ENCODE data around the gene LONRF2. TPM values are rescaled to one million over a fixed set of nuclear protein-coding genes. Genes with fewer than 3 reads are reported as not detected.
"Not testable (repeated sequence)": the region's sequence is repeated elsewhere in the genome, so short reads cannot be mapped to it uniquely, and the experiment has no call there.

LONRF2 gene
- 0.23 and 0.28 TPM in 2 replicates for total RNA-seq

DNA sequence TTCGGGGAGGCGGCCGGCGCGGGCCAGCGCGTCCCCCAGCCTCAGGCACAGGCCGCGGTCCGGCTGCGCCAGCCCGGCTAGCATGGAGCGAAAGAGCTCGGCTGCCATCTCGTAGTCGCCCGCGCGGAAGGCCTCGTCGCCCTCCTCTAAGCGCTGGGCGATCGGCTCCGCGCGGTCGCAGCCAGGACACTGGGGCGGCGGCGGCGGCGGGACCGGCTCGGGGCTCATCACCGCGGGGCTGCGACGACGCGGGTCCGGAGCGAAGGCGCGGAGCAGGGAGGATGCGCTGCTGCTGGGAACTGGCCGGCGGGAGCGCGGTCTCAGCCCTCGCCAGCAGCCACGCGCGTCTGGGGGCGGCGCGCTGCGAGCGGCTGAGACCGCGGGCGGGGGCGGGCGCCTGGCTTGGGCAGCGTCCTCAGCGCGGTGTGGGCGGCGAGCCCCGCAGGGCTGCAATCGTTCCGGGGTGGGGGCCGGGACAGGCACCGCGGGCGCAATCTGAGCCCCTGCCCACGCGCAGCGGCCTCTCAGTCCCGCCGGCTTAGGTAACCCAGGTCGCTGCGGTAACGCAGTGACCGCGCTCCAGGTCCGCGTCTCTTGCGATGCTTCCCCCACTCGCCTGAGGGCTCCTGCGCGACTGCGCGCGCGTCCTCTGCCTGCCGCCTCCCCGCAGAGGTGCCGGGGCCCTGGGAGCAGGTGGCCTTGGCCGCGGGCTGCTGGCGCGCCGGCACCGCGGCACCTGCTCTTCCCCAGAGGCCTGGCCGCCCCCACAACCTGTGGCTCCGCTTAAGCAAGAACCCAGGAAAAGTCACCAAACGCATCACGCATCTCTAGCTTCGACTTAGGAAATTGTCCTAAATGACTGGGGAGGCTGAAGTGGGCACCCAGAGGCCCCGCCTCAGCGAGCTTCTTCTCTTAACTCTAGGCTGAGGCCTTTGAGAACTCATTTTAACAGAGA is at the start of gene LONRF2:
LONRF2 (minus strand) TSS at position 636 of the 955 bp plus-strand sequence; CDS start at position 228, 408 bp downstream.
- peak within 1 kb of the TSS; percentile 71 for H3K4me3 Mint-ChIP-seq
- H3K27ac Mint-ChIP-seq = no peak within 1 kb of the TSS
- peaks cover 62% of the 10 kb centered on the region for H3K27me3 Mint-ChIP-seq
- H3K9me3 Mint-ChIP-seq = peaks cover 16% of the 10 kb centered on the region
- no peaks in the 10 kb centered on the region for H3K4me1 Mint-ChIP-seq
- peaks cover 4% of the 10 kb centered on the region for H3K36me3 Mint-ChIP-seq (ENCODE audit: low read depth)
- intact Hi-C loops (cut with micrococcal nuclease) = no loop called here
- peak; percentile 62 for DNase-seq

GRCh38 chr2:100367163-100367562 is 44.9 kb upstream of the LONRF2 start:
- Mint-ChIP-seq H3K27ac (no peak overlapping the region), H3K9me3 (peaks cover 6% of the 10 kb centered on the region), H3K27me3 (peaks cover 37% of the 10 kb centered on the region), H3K4me1 (no peaks in the 10 kb centered on the region), H3K36me3 (ENCODE audit: low read depth) (no peaks in the 10 kb centered on the region), H3K4me3 (no peak overlapping the region)
- DNase-seq = no peak
- intact Hi-C loops (cut with micrococcal nuclease) = no loop called here

- intact Hi-C loops (cut with micrococcal nuclease) = no loop called here
- H3K4me1 Mint-ChIP-seq = no peaks in the 10 kb centered on the region
- peaks cover 27% of the 10 kb centered on the region for H3K27me3 Mint-ChIP-seq
- no peak for DNase-seq
- no peak overlapping the region for H3K27ac Mint-ChIP-seq
- peaks cover 6% of the 10 kb centered on the region for H3K9me3 Mint-ChIP-seq
- no peak overlapping the region for H3K4me3 Mint-ChIP-seq
- H3K36me3 Mint-ChIP-seq (ENCODE audit: low read depth) = no peaks in the 10 kb centered on the region
Measured at GRCh38 chr2:100365434-100365833, 43.1 kb upstream of the LONRF2 start.

- intact Hi-C loops (cut with micrococcal nuclease); H3K27ac Mint-ChIP-seq; H3K36me3 Mint-ChIP-seq (ENCODE audit: low read depth); DNase-seq; H3K4me3 Mint-ChIP-seq; H3K4me1 Mint-ChIP-seq: not testable (repeated sequence)
- H3K27me3 Mint-ChIP-seq = peaks cover 15% of the 10 kb centered on the region
- H3K9me3 Mint-ChIP-seq = peaks cover 12% of the 10 kb centered on the region
Measured at GRCh38 chr2:100362269-100362668, 40.0 kb upstream of the LONRF2 start.

DNA sequence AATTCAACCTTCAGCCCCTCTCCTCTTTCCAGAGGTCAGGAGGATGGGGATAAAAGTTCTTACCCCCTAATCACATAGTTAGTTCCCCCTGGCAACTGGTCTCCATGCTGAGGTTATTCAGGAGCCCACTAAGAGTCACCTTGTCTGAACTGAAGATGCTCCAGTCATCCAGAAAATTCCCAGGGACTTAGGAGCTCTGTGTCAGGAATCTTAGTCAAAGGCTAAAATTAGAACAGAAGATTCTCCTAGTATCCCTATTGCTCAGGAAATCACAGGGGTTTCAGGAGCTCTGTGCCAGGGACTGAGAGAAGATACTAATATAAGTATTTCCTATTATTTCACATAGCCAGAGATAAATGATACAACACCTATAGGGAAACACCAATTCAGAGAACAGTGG is 37.3 kb upstream of the LONRF2 start:
- H3K4me3 Mint-ChIP-seq = no peak overlapping the region
- H3K27ac Mint-ChIP-seq = no peak overlapping the region
- intact Hi-C loops (cut with micrococcal nuclease) = no loop called here
- no peaks in the 10 kb centered on the region for H3K4me1 Mint-ChIP-seq
- H3K27me3 Mint-ChIP-seq = peaks cover 25% of the 10 kb centered on the region
- no peak for DNase-seq
- H3K9me3 Mint-ChIP-seq = peaks cover 12% of the 10 kb centered on the region
- no peaks in the 10 kb centered on the region for H3K36me3 Mint-ChIP-seq (ENCODE audit: low read depth)

GRCh38 chr2:100358554-100358953 is 36.3 kb upstream of the LONRF2 start:
- Mint-ChIP-seq H3K4me3 (no peak overlapping the region), H3K4me1 (no peaks in the 10 kb centered on the region), H3K9me3 (peaks cover 12% of the 10 kb centered on the region), H3K36me3 (ENCODE audit: low read depth) (no peaks in the 10 kb centered on the region), H3K27ac (no peak overlapping the region), H3K27me3 (peaks cover 21% of the 10 kb centered on the region)
- intact Hi-C loops (cut with micrococcal nuclease) = no loop called here
- DNase-seq = no peak

DNA sequence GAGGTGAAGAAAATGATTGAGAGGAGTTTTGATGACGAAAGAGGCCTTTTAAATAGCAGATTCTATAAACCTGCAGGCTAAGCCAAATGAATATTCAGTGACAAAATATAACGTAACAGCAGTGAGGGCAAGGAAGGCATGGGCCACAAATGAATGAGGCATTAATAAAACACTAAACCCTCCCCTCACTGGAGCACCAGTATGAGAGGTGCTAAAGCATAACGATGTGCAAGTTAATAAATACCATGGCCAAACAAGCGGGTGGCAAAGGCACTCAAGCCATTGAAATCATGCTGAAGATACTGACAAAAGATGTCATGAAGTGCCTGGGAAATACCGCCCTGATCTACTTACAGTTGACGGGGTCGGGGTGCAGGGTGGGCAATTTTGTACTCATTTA is 30.2 kb upstream of the LONRF2 start:
- H3K27ac Mint-ChIP-seq = no peak overlapping the region
- no peaks in the 10 kb centered on the region for H3K36me3 Mint-ChIP-seq (ENCODE audit: low read depth)
- no peaks in the 10 kb centered on the region for H3K4me1 Mint-ChIP-seq
- H3K27me3 Mint-ChIP-seq = peaks cover 18% of the 10 kb centered on the region
- no peak for DNase-seq
- no peak overlapping the region for H3K4me3 Mint-ChIP-seq
- no peaks in the 10 kb centered on the region for H3K9me3 Mint-ChIP-seq
- intact Hi-C loops (cut with micrococcal nuclease) = no loop called here

DNA sequence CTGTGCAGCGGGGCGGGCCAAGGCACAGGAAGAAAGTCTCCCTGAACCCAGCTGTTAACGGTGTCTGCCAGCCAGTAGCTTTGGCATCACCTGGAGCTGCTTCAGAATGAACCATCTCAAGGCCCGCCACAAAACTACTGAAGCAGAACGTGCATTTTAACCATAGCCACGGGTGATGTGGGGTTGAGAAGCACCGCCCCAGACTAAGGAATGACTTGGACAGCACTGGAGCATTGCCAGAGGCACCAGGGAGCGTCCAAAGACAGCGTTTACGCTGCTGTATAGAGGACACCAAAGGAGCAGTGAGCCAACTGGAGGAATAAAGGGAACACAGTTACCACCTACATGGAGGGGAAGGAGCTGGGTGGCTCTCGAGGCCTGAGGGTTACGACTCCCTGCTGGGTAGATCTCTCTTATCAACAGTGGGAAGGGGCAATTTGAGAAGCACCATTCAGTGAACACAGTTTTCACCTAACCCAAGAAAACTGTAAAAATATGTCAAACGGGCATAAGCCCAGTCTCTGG is 28.4 kb upstream of the LONRF2 start:
- Mint-ChIP-seq H3K9me3 (no peaks in the 10 kb centered on the region), H3K27me3 (peaks cover 15% of the 10 kb centered on the region), H3K4me1 (no peaks in the 10 kb centered on the region), H3K36me3 (ENCODE audit: low read depth) (no peaks in the 10 kb centered on the region), H3K27ac (no peak overlapping the region), H3K4me3 (no peak overlapping the region)
- intact Hi-C loops (cut with micrococcal nuclease) = no loop called here
- DNase-seq = no peak

GRCh38 chr2:100345144-100345543 is 22.8 kb upstream of the LONRF2 start:
- H3K27ac Mint-ChIP-seq; intact Hi-C loops (cut with micrococcal nuclease); H3K4me1 Mint-ChIP-seq; H3K9me3 Mint-ChIP-seq; H3K36me3 Mint-ChIP-seq (ENCODE audit: low read depth); H3K4me3 Mint-ChIP-seq; DNase-seq: not testable (repeated sequence)
- H3K27me3 Mint-ChIP-seq = peaks cover 34% of the 10 kb centered on the region

- no peak overlapping the region for H3K4me3 Mint-ChIP-seq
- H3K9me3 Mint-ChIP-seq = peaks cover 6% of the 10 kb centered on the region
- no peaks in the 10 kb centered on the region for H3K4me1 Mint-ChIP-seq
- H3K27ac Mint-ChIP-seq = no peak overlapping the region
- intact Hi-C loops (cut with micrococcal nuclease) = no loop called here
- DNase-seq = no peak
- H3K27me3 Mint-ChIP-seq = peaks cover 36% of the 10 kb centered on the region
- H3K36me3 Mint-ChIP-seq (ENCODE audit: low read depth) = no peaks in the 10 kb centered on the region
Measured at GRCh38 chr2:100344433-100344832, 22.1 kb upstream of the LONRF2 start.

- not testable (repeated sequence) for H3K4me1 Mint-ChIP-seq
Measured at GRCh38 chr2:100342466-100342865, 20.2 kb upstream of the LONRF2 start.

GRCh38 chr2:100339823-100340222 is 17.5 kb upstream of the LONRF2 start:
- Mint-ChIP-seq H3K36me3 (ENCODE audit: low read depth) (no peaks in the 10 kb centered on the region), H3K27me3 (peaks cover 41% of the 10 kb centered on the region), H3K27ac (no peak overlapping the region), H3K9me3 (peaks cover 6% of the 10 kb centered on the region), H3K4me1 (no peaks in the 10 kb centered on the region), H3K4me3 (no peak overlapping the region)
- intact Hi-C loops (cut with micrococcal nuclease) = no loop called here
- no peak for DNase-seq

More at GRCh38 chr2:100342466-100342865, 20.2 kb upstream of the LONRF2 start:
- intact Hi-C loops (cut with micrococcal nuclease); H3K9me3 Mint-ChIP-seq; DNase-seq; H3K36me3 Mint-ChIP-seq (ENCODE audit: low read depth); H3K4me3 Mint-ChIP-seq; H3K27ac Mint-ChIP-seq: not testable (repeated sequence)
- peaks cover 36% of the 10 kb centered on the region for H3K27me3 Mint-ChIP-seq

DNA sequence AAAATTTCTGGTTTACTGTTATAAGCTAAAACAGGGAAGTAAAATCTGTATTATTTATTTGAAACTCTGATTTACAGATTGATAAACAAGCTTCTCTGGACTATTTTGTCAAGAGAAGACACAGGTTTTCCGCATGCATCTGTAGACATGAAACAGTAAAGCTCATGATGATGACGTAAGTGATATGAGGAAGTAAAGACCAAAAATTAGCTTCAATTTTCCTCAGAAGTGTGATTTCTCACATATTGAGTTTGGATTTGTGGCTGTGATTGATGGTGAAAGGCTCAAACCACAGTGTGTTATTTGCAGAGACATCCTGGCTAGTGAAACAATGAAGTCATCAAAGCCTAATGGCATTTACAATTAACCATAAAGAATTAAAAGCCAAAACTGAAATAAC is 12.6 kb upstream of the LONRF2 start:
- no peaks in the 10 kb centered on the region for H3K36me3 Mint-ChIP-seq (ENCODE audit: low read depth)
- no peaks in the 10 kb centered on the region for H3K4me1 Mint-ChIP-seq
- H3K4me3 Mint-ChIP-seq = no peak overlapping the region
- no peaks in the 10 kb centered on the region for H3K9me3 Mint-ChIP-seq
- intact Hi-C loops (cut with micrococcal nuclease) = no loop called here
- H3K27me3 Mint-ChIP-seq = peaks cover 27% of the 10 kb centered on the region
- no peak for DNase-seq
- H3K27ac Mint-ChIP-seq = no peak overlapping the region

DNA sequence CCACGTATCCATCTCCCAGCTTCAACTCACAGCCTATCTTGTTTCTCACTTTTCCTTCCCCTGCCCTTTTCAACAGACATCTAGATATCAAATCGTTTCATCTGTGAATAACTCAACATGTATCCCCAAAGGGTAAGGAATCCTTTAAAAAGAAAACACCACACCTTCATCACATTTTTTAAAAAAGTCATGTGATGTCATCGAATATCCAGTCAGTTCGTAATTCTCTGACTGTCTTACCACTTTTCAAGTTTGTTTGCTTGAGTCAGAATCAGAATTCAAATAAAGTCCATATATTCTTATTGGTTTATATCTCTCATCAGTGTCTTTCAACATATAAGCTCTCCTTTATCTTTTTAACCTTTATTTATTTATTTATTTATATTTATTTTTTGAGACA is 5.4 kb upstream of the LONRF2 start:
- Mint-ChIP-seq H3K27ac (no peak overlapping the region), H3K9me3 (no peaks in the 10 kb centered on the region), H3K4me3 (no peak overlapping the region), H3K27me3 (peaks cover 45% of the 10 kb centered on the region), H3K36me3 (ENCODE audit: low read depth) (no peaks in the 10 kb centered on the region), H3K4me1 (no peaks in the 10 kb centered on the region)
- no peak for DNase-seq
- intact Hi-C loops (cut with micrococcal nuclease) = no loop called here

Data from activated CD4-positive, alpha-beta T cell treated with anti-CD3 and anti-CD28 coated beads, Interleukin-2, amount 10 ng/mL, durations not matched to agents 24 days and 14 days (primary cell).